K562 (cell line): ENCODE data around the gene EOLA1.
"Not testable (repeated sequence)": the region's sequence is repeated elsewhere in the genome, so short reads cannot be mapped to it uniquely, and the experiment has no call there.

Experiments used
- HDAC6 ChIP-seq: IDR thresholded peaks from 2 replicates; pipeline ENCODE4 v1.6.1; 2012; ENCODE audit warnings: low read depth, mild to moderate bottlenecking, control low read depth, inconsistent platforms, low read length, moderate library complexity
- NR3C1 ChIP-seq: sonication (generic); formaldehyde crosslinking; IDR thresholded peaks from 2 replicates; pipeline ENCODE4 v1.8.1; 2022; ENCODE audit warnings: missing genetic modification reagents
- POLR2A ChIP-seq: fragments of 450-650 bp; conservative IDR thresholded peaks from 2 replicates; pipeline ENCODE4 v1.6.1; 2016
- STAT5B ChIP-seq: fragments of 250-450 bp; sonication (Bioruptor Pico); IDR thresholded peaks from 2 replicates; pipeline ENCODE4 v1.8.0; 2021; ENCODE audit warnings: mild to moderate bottlenecking, inconsistent platforms
- TBP ChIP-seq: optimal IDR thresholded peaks from 2 replicates; pipeline ENCODE3; 2011; ENCODE audit warnings: low read depth, low read length, improper control_type of control experiment
- WHSC1 ChIP-seq: IDR thresholded peaks from one replicate; pipeline ENCODE4 v1.6.1; 2012; ENCODE audit warnings: low read length, control low read depth, inconsistent platforms
- ZNF24 ChIP-seq: fragments of 450-650 bp; IDR thresholded peaks from 2 replicates; pipeline ENCODE4 v1.6.1; 2016
- TF ChIP-seq, protein P1 (sequence below): fragments of 450-650 bp; IDR thresholded peaks from 2 replicates; pipeline ENCODE4 v1.6.1; 2014; ENCODE audit warnings: low read depth, mild to moderate bottlenecking, moderate library complexity, borderline replicate concordance
- TF ChIP-seq, protein P2 (sequence below), 3 experiments: IDR thresholded peaks in 2 of 3; conservative IDR thresholded peaks in 1 of 3; 2 replicates each; pipeline ENCODE4 v1.5.1; 2011 to 2012; ENCODE audit warnings: low read length in 3 of 3, mild to moderate bottlenecking in 3 of 3, control low read depth in 2 of 3, improper control_type of control experiment in 1 of 3, inconsistent platforms in 1 of 3, low read depth in 1 of 3, mixed read lengths in 1 of 3, moderate library complexity in 1 of 3; ENCODE audit not compliant: insufficient read depth in 2 of 3

DNA sequence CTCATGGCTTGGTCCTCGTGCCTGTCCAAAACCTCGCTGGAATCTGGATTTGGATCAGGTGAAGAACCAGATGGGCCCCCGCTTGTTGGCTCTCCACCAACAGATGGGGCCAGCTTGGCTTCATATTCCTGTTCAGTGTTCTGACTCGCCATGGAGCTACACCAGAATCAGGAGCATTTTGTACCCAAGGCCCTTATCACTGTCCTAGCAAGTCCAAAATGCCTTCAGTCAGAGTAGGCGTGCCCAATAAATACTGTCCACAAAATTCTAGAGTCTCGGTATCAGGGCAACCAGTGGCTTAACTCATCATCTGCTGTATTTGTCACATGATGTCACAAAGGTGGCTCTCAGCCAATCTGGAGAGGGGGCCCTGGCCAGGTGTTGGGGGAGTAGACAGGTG is 8.9 kb downstream of the EOLA1 start, which contains the start of gene HSFX3:
- TF ChIP-seq NR3C1, POLR2A, ZNF24, STAT5B, WHSC1, HDAC6, TBP: not testable (repeated sequence)
- TF ChIP-seq, protein P1, sequence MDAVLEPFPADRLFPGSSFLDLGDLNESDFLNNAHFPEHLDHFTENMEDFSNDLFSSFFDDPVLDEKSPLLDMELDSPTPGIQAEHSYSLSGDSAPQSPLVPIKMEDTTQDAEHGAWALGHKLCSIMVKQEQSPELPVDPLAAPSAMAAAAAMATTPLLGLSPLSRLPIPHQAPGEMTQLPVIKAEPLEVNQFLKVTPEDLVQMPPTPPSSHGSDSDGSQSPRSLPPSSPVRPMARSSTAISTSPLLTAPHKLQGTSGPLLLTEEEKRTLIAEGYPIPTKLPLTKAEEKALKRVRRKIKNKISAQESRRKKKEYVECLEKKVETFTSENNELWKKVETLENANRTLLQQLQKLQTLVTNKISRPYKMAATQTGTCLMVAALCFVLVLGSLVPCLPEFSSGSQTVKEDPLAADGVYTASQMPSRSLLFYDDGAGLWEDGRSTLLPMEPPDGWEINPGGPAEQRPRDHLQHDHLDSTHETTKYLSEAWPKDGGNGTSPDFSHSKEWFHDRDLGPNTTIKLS, result not testable (repeated sequence)
- TF ChIP-seq, protein P2, sequence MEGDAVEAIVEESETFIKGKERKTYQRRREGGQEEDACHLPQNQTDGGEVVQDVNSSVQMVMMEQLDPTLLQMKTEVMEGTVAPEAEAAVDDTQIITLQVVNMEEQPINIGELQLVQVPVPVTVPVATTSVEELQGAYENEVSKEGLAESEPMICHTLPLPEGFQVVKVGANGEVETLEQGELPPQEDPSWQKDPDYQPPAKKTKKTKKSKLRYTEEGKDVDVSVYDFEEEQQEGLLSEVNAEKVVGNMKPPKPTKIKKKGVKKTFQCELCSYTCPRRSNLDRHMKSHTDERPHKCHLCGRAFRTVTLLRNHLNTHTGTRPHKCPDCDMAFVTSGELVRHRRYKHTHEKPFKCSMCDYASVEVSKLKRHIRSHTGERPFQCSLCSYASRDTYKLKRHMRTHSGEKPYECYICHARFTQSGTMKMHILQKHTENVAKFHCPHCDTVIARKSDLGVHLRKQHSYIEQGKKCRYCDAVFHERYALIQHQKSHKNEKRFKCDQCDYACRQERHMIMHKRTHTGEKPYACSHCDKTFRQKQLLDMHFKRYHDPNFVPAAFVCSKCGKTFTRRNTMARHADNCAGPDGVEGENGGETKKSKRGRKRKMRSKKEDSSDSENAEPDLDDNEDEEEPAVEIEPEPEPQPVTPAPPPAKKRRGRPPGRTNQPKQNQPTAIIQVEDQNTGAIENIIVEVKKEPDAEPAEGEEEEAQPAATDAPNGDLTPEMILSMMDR (IDR thresholded peaks at IDR 0.05 in 2 of 3, conservative IDR thresholded peaks at IDR 0.05 in 1 of 3; ENCODE audit: insufficient read depth in 2 of 3, low read depth in 1 of 3, low read length in 3 of 3), result not testable (repeated sequence)
